ENCODE data around the gene WDR19. TPM values are rescaled to one million over a fixed set of nuclear protein-coding genes. Genes with fewer than 3 reads are reported as not detected.

The WDR19 gene
- total RNA-seq, 1 donor from 2014 or later = 28.4 TPM

DNA sequence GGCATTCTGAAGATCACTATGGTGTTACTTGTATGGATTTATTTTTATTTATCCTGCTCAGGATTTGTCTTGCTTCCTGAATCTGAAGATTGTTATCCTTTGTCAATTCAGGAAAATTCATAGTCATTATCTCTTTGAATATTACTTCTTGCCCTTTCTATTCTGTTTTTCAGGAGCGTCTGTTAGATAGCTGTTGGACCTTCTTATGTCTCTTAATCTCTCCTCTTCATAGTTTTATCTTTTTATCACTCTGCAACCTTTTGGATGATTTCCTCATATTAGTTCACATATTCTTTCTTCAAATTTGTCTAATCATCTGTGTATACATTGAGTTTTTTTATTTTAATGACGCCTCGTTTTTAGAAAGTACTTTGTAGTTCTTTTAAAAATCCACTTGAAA is 19.6 kb downstream of the WDR19 start:
- TF ChIP-seq, protein P1, sequence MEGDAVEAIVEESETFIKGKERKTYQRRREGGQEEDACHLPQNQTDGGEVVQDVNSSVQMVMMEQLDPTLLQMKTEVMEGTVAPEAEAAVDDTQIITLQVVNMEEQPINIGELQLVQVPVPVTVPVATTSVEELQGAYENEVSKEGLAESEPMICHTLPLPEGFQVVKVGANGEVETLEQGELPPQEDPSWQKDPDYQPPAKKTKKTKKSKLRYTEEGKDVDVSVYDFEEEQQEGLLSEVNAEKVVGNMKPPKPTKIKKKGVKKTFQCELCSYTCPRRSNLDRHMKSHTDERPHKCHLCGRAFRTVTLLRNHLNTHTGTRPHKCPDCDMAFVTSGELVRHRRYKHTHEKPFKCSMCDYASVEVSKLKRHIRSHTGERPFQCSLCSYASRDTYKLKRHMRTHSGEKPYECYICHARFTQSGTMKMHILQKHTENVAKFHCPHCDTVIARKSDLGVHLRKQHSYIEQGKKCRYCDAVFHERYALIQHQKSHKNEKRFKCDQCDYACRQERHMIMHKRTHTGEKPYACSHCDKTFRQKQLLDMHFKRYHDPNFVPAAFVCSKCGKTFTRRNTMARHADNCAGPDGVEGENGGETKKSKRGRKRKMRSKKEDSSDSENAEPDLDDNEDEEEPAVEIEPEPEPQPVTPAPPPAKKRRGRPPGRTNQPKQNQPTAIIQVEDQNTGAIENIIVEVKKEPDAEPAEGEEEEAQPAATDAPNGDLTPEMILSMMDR (IDR thresholded peaks at IDR 0.05) = no peak
- Mint-ChIP-seq H3K36me3 (ENCODE audit: low read depth) (peaks cover 37% of the 10 kb centered on the region), H3K4me3 (no peak overlapping the region), H3K27ac (no peak overlapping the region), H3K4me1 (no peaks in the 10 kb centered on the region), H3K9me3 (peaks cover 3% of the 10 kb centered on the region), H3K27me3 (no peaks in the 10 kb centered on the region)
- DNase-seq (no peak), ATAC-seq (ENCODE audit: low read depth) (no peak)
- intact Hi-C loops (cut with micrococcal nuclease) = no loop called here
- ChIA-PET POLR2A (no interaction called here), CTCF (no interaction called here)

- no peak for DNase-seq
- no peak overlapping the region for H3K27ac Mint-ChIP-seq
- CTCF ChIA-PET = no interaction called here
- H3K36me3 Mint-ChIP-seq (ENCODE audit: low read depth) = peaks cover 51% of the 10 kb centered on the region
- no peak for ATAC-seq (ENCODE audit: low read depth)
- H3K9me3 Mint-ChIP-seq = peaks cover 3% of the 10 kb centered on the region
- no peak overlapping the region for H3K4me3 Mint-ChIP-seq
- TF ChIP-seq, protein P1 (IDR thresholded peaks at IDR 0.05) = no peak
- H3K4me1 Mint-ChIP-seq = no peaks in the 10 kb centered on the region
- POLR2A ChIA-PET = no interaction called here
- H3K27me3 Mint-ChIP-seq = no peaks in the 10 kb centered on the region
- intact Hi-C loops (cut with micrococcal nuclease) = no loop called here
These were observed 22.2 kb downstream of the WDR19 start for GRCh38 chr4:39204543-39204942.

DNA sequence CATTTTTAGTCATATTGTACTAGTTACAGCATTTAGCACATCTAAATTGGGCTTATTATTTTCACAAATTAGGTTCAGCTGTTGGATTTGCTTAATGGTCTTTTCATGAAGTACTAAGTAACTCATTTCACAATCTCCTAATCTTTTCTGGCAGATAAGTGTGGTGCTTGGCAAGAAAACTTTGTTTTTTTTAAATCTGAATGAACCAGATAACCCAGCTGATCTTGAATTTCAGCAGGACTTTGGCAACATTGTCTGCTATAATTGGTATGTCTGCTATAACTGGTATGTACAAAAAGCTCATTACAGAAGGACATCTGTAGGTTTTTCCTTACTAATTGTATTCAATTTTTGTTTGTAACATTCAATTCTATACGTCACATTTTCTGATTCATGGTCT is 22.7 kb downstream of the WDR19 start:
- H3K9me3 Mint-ChIP-seq = peaks cover 3% of the 10 kb centered on the region
- no peaks in the 10 kb centered on the region for H3K4me1 Mint-ChIP-seq
- CTCF ChIA-PET = no interaction called here
- ATAC-seq (ENCODE audit: low read depth) (no peak), DNase-seq (no peak)
- POLR2A ChIA-PET = no interaction called here
- H3K36me3 Mint-ChIP-seq (ENCODE audit: low read depth) = peaks cover 51% of the 10 kb centered on the region
- H3K27ac Mint-ChIP-seq = no peak overlapping the region
- TF ChIP-seq, protein P1 (IDR thresholded peaks at IDR 0.05) = no peak
- no peak overlapping the region for H3K4me3 Mint-ChIP-seq
- H3K27me3 Mint-ChIP-seq = no peaks in the 10 kb centered on the region
- intact Hi-C loops (cut with micrococcal nuclease) = no loop called here

- POLR2A ChIA-PET = no interaction called here
- H3K4me1 Mint-ChIP-seq = no peaks in the 10 kb centered on the region
- H3K4me3 Mint-ChIP-seq = no peak overlapping the region
These were observed 23.1 kb downstream of the WDR19 start for GRCh38 chr4:39205476-39205875.

GRCh38 chr4:39227906-39228305 is 45.6 kb downstream of the WDR19 start:
- Mint-ChIP-seq H3K4me1 (no peaks in the 10 kb centered on the region), H3K27me3 (no peaks in the 10 kb centered on the region), H3K9me3 (no peaks in the 10 kb centered on the region), H3K4me3 (no peak overlapping the region), H3K36me3 (ENCODE audit: low read depth) (peaks cover 14% of the 10 kb centered on the region), H3K27ac (no peak overlapping the region)
- ATAC-seq (ENCODE audit: low read depth) = no peak
- no peak for DNase-seq
- POLR2A ChIA-PET = no interaction called here
- TF ChIP-seq, protein P1 (IDR thresholded peaks at IDR 0.05) = no peak
- CTCF ChIA-PET = no interaction called here
- intact Hi-C loops (cut with micrococcal nuclease) = no loop called here

More at GRCh38 chr4:39205476-39205875, 23.1 kb downstream of the WDR19 start:
- DNase-seq (no peak), ATAC-seq (ENCODE audit: low read depth) (no peak)
- Mint-ChIP-seq H3K36me3 (ENCODE audit: low read depth) (peaks cover 51% of the 10 kb centered on the region), H3K9me3 (peaks cover 3% of the 10 kb centered on the region), H3K27me3 (no peaks in the 10 kb centered on the region), H3K27ac (no peak overlapping the region)
- TF ChIP-seq, protein P1 (IDR thresholded peaks at IDR 0.05) = no peak
- CTCF ChIA-PET = no interaction called here
- intact Hi-C loops (cut with micrococcal nuclease) = no loop called here
